GM13976 (cell line): ENCODE results near the gene RER1.

Source experiments
- DNase-seq: peaks from one replicate; pipeline ENCODE4 v3.0.0; 2012; ENCODE audit warnings: low spot score
- in situ Hi-C: fragments of 300-500 bp; cut with MboI; formaldehyde crosslinking; loops from one replicate; pipeline ENCODE4 v1.12.0; 2022; ENCODE audit warnings: low sequenced_read_pairs, mixed read lengths, inconsistent platforms; ENCODE audit not compliant: unreplicated experiment
- TF ChIP-seq, protein P1 (sequence below): IDR thresholded peaks from 2 replicates; pipeline ENCODE4 v1.5.1; 2012; ENCODE audit warnings: borderline replicate concordance, mild to moderate bottlenecking; ENCODE audit not compliant: insufficient read depth; ENCODE audit errors: extremely low read depth, missing control alignments, control extremely low read depth

RER1 gene

GRCh38 chr1:2377751-2378440 lies 13.7 kb upstream of the RER1 start:
- TF ChIP-seq, protein P1, sequence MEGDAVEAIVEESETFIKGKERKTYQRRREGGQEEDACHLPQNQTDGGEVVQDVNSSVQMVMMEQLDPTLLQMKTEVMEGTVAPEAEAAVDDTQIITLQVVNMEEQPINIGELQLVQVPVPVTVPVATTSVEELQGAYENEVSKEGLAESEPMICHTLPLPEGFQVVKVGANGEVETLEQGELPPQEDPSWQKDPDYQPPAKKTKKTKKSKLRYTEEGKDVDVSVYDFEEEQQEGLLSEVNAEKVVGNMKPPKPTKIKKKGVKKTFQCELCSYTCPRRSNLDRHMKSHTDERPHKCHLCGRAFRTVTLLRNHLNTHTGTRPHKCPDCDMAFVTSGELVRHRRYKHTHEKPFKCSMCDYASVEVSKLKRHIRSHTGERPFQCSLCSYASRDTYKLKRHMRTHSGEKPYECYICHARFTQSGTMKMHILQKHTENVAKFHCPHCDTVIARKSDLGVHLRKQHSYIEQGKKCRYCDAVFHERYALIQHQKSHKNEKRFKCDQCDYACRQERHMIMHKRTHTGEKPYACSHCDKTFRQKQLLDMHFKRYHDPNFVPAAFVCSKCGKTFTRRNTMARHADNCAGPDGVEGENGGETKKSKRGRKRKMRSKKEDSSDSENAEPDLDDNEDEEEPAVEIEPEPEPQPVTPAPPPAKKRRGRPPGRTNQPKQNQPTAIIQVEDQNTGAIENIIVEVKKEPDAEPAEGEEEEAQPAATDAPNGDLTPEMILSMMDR: no peak
- no peak for DNase-seq
- in situ Hi-C loops: loop anchor here (5.0 kb wide), 1 partner anchor 186 kb away; the partner anchor contains the start of gene FAAP20

GRCh38 chr1:2378441-2378851 lies 13.2 kb upstream of the RER1 start:
- in situ Hi-C loops: loop anchor here (5.0 kb wide), 1 partner anchor 186 kb away; the partner anchor contains the start of gene FAAP20
- TF ChIP-seq, protein P1: no peak

DNA sequence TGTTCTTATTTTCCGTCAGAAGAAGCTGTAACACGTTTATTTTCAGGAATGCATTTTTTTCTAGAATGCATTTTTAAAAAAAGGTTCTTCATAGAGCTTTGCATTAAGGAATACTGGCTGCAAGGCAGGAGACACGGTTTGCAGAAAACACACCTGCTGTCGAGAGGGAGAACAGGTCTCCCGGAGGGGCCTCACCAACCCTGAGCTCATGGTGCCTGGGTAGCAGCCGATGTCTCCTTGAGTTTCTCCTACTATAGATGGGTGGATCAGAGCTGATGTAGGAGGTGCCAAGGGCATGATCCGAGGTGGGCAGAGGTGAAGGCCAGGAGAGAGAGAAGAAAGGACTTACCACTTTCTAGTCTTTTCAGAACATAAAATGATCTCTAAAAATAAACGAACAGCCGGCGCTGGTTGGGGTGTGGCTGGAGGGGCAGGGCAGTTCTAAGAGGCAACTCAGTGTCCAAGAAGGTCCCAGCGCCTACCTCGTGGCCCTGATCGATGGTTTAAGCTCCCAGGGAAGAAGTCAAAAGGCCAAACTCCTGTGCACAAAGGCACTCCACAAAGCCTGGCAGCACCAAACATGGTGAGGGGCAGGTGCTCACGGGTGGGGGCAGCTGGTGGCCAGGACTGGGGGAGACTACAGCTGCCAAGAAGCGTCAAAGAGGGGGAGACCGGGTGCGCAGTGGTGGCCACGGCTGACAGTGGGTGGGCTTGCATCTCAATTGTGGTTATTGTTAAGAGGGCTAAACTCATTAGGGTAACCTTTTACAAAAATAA lies 12.5 kb upstream of the RER1 start:
- DNase-seq: no peak
- in situ Hi-C loops: loop anchor here (5.0 kb wide), 1 partner anchor 187 kb away; the partner anchor contains the start of gene FAAP20
- TF ChIP-seq, protein P1: no peak

More at GRCh38 chr1:2378441-2378851, 13.2 kb upstream of the RER1 start:
- no peak for DNase-seq

GRCh38 chr1:2379733-2380404 lies 11.8 kb upstream of the RER1 start:
- DNase-seq: no peak
- TF ChIP-seq, protein P1: no peak
- in situ Hi-C loops: loop anchor here (5.0 kb wide), 1 partner anchor 188 kb away; the partner anchor contains the start of gene FAAP20

- in situ Hi-C loops: no loop called here
- TF ChIP-seq, protein P1: no peak
- no peak for DNase-seq
These were observed 10.6 kb upstream of the RER1 start for GRCh38 chr1:2380816-2381591.
